Immature natural killer cell (primary cell): ENCODE results near the gene MZF1. TPM values are rescaled to one million over a fixed set of nuclear protein-coding genes. Genes with fewer than 3 reads are reported as not detected.
"Not testable (repeated sequence)": the region's sequence is repeated elsewhere in the genome, so short reads cannot be mapped to it uniquely, and the experiment has no call there.

Source experiments
- DNase-seq, 3 donors: peaks; one replicate each; pipeline ENCODE4 v3.0.0; 2022; ENCODE audit warnings: mixed read lengths in 1 of 3
- H3K27ac Mint-ChIP-seq, 6 donors: one replicate each; pipeline ENCODE4 v1.8.0; 2020; ENCODE audit warnings: mixed read lengths in 6 of 6, mild to moderate bottlenecking in 5 of 6, inconsistent platforms in 4 of 6, moderate library complexity in 3 of 6
- H3K27me3 Mint-ChIP-seq, 3 donors: one replicate each; pipeline ENCODE4 v1.8.0; 2020 to 2021; ENCODE audit warnings: low read depth in 3 of 3, mild to moderate bottlenecking in 3 of 3, mixed read lengths in 3 of 3, moderate library complexity in 3 of 3, inconsistent platforms in 1 of 3
- H3K36me3 Mint-ChIP-seq, 3 donors: one replicate each; pipeline ENCODE4 v1.8.0; 2020; ENCODE audit warnings: mixed read lengths in 3 of 3, inconsistent platforms in 2 of 3, mild to moderate bottlenecking in 2 of 3
- H3K4me1 Mint-ChIP-seq, 2 donors: one replicate each; pipeline ENCODE4 v1.8.0; 2020; ENCODE audit warnings: inconsistent platforms in 2 of 2, mild to moderate bottlenecking in 2 of 2, mixed read lengths in 2 of 2, moderate library complexity in 1 of 2
- H3K4me3 Mint-ChIP-seq, 5 donors: one replicate each; pipeline ENCODE4 v1.8.0; 2020; ENCODE audit warnings: mild to moderate bottlenecking in 5 of 5, mixed read lengths in 5 of 5, inconsistent platforms in 3 of 5, moderate library complexity in 3 of 5
- H3K9me3 Mint-ChIP-seq, 6 donors: one replicate each; pipeline ENCODE4 v1.8.0; 2020; ENCODE audit warnings: mild to moderate bottlenecking in 6 of 6, mixed read lengths in 6 of 6, inconsistent platforms in 4 of 6, moderate library complexity in 3 of 6
- polyA plus RNA-seq, 3 donors: library from polyadenylated mRNA; unstranded; fragments of 300-500 nt; fragmentation: Illumina TruSeq; gene quantifications; one replicate each; pipeline ENCODE4 v1.2.3, GENCODE V29; 2021

The MZF1 gene
- polyA plus RNA-seq, 3 donors from 2014 or later: 3.2 to 10.4 (median 7.1) TPM

GRCh38 chr19:58547323-58548312, 25.5 kb downstream of the MZF1 start:
- Mint-ChIP-seq H3K9me3 (no peaks in the 10 kb centered on the region), H3K36me3 (peaks cover 14 to 24% (median 15%) of the 10 kb centered on the region in 3 donors), H3K27me3 (peaks cover 26 to 30% (median 26%) of the 10 kb centered on the region in 3 donors), H3K27ac (peak overlapping the region in 4 of 6 donors; percentile 51 to 65 (median 56)), H3K4me3 (peak overlapping the region in 1 of 5 donors; percentile 12), H3K4me1 (peaks cover 34 to 41% of the 10 kb centered on the region in 2 donors)
- no peak for DNase-seq

- Mint-ChIP-seq H3K4me1 (peaks cover 33 to 37% of the 10 kb centered on the region in 2 donors), H3K27ac (peak overlapping the region; percentile 86 to 91 (median 88)), H3K27me3 (peaks cover 23 to 29% (median 26%) of the 10 kb centered on the region in 3 donors), H3K36me3 (peaks cover 6 to 16% (median 6%) of the 10 kb centered on the region in 3 donors), H3K4me3 (peak overlapping the region; percentile 88 to 92 (median 91)), H3K9me3 (no peaks in the 10 kb centered on the region)
- DNase-seq: no peak
Measured at GRCh38 chr19:58546019-58546530, 27.1 kb downstream of the MZF1 start.

- H3K36me3 Mint-ChIP-seq: peaks cover 4 to 16% (median 6%) of the 10 kb centered on the region in 3 donors
- peak overlapping the region; percentile 88 to 92 (median 91) for H3K4me3 Mint-ChIP-seq
- peak overlapping the region; percentile 86 to 91 (median 88) for H3K27ac Mint-ChIP-seq
- H3K9me3 Mint-ChIP-seq: no peaks in the 10 kb centered on the region
- DNase-seq: no peak
- peaks cover 23 to 28% (median 26%) of the 10 kb centered on the region in 3 donors for H3K27me3 Mint-ChIP-seq
- peaks cover 33 to 37% of the 10 kb centered on the region in 2 donors for H3K4me1 Mint-ChIP-seq
Measured at GRCh38 chr19:58545286-58546018, 27.7 kb downstream of the MZF1 start.

- H3K36me3 Mint-ChIP-seq: peaks cover 4 to 14% (median 4%) of the 10 kb centered on the region in 3 donors
- peaks cover 23 to 28% (median 23%) of the 10 kb centered on the region in 3 donors for H3K27me3 Mint-ChIP-seq
- peak overlapping the region; percentile 90 to 98 (median 92) for H3K4me3 Mint-ChIP-seq
- DNase-seq: no peak
- H3K4me1 Mint-ChIP-seq: peaks cover 33 to 37% of the 10 kb centered on the region in 2 donors
- no peaks in the 10 kb centered on the region for H3K9me3 Mint-ChIP-seq
- peak overlapping the region; percentile 84 to 98 (median 90) for H3K27ac Mint-ChIP-seq
Measured at GRCh38 chr19:58544591-58545285, 28.4 kb downstream of the MZF1 start.

GRCh38 chr19:58543826-58544590, 29.1 kb downstream of the MZF1 start, which contains the start of gene TRIM28:
Gene TRIM28, plus strand, starts transcription at chr19:58544064. Its CDS starts 694 bp downstream, at chr19:58544758.
- Mint-ChIP-seq H3K27me3 (peaks cover 22 to 26% (median 26%) of the 10 kb centered on the region in 3 donors), H3K4me3 (peak within 1 kb of the TSS; percentile 90 to 98 (median 92)), H3K9me3 (no peaks in the 10 kb centered on the region)

GRCh38 chr19:58542641-58543372, 30.3 kb downstream of the MZF1 start:
- not testable (repeated sequence) for H3K9me3 Mint-ChIP-seq, DNase-seq, H3K36me3 Mint-ChIP-seq
- H3K4me1 Mint-ChIP-seq: peaks cover 30 to 43% of the 10 kb centered on the region in 2 donors
- H3K27me3 Mint-ChIP-seq: peaks cover 24 to 26% (median 25%) of the 10 kb centered on the region in 3 donors
- peak overlapping the region in 5 of 6 donors; percentile 40 to 100 (median 71) for H3K27ac Mint-ChIP-seq
- peak overlapping the region in 3 of 5 donors; percentile 13 to 29 (median 28) for H3K4me3 Mint-ChIP-seq

More at GRCh38 chr19:58543826-58544590, 29.1 kb downstream of the MZF1 start, which contains the start of gene TRIM28:
- Mint-ChIP-seq H3K4me1 (peaks cover 33 to 37% of the 10 kb centered on the region in 2 donors), H3K27ac (peak within 1 kb of the TSS; percentile 96 to 100 (median 98)), H3K36me3 (peaks cover 4 to 14% (median 4%) of the 10 kb centered on the region in 3 donors)
- DNase-seq: peak; percentile 100

- Mint-ChIP-seq H3K4me1 (peaks cover 9 to 13% of the 10 kb centered on the region in 2 donors), H3K27me3 (peaks cover 8 to 12% (median 10%) of the 10 kb centered on the region in 3 donors)
- H3K36me3 Mint-ChIP-seq, H3K27ac Mint-ChIP-seq, DNase-seq, H3K9me3 Mint-ChIP-seq, H3K4me3 Mint-ChIP-seq: not testable (repeated sequence)
Measured at GRCh38 chr19:58539169-58539559, 34.0 kb downstream of the MZF1 start.

- Mint-ChIP-seq H3K27ac (peak overlapping the region in 1 of 6 donors; percentile 65), H3K4me3 (peak overlapping the region; percentile 27 to 52 (median 49)), H3K36me3 (peaks cover 0 to 4% (median 0%) of the 10 kb centered on the region in 3 donors), H3K27me3 (peaks cover 2 to 5% (median 3%) of the 10 kb centered on the region in 3 donors), H3K4me1 (peaks cover 4 to 7% of the 10 kb centered on the region in 2 donors), H3K9me3 (no peaks in the 10 kb centered on the region)
- DNase-seq: no peak
Measured at GRCh38 chr19:58538257-58539168, 34.6 kb downstream of the MZF1 start.

GRCh38 chr19:58536852-58537798, 36.0 kb downstream of the MZF1 start:
- no peak for DNase-seq
- Mint-ChIP-seq H3K27me3 (peaks cover 2 to 5% (median 3%) of the 10 kb centered on the region in 3 donors), H3K27ac (no peak overlapping the region), H3K9me3 (no peaks in the 10 kb centered on the region), H3K4me3 (peak overlapping the region in 1 of 5 donors; percentile 27), H3K36me3 (peaks cover 0 to 5% (median 0%) of the 10 kb centered on the region in 3 donors), H3K4me1 (peaks cover 2 to 6% of the 10 kb centered on the region in 2 donors)

- DNase-seq: no peak
- peak overlapping the region in 1 of 5 donors; percentile 28 for H3K4me3 Mint-ChIP-seq
Measured at GRCh38 chr19:58535857-58536256, 37.3 kb downstream of the MZF1 start.

More at GRCh38 chr19:58535857-58536256, 37.3 kb downstream of the MZF1 start:
- Mint-ChIP-seq H3K27me3 (peaks cover 2 to 5% (median 3%) of the 10 kb centered on the region in 3 donors), H3K36me3 (peaks cover 0 to 5% (median 0%) of the 10 kb centered on the region in 3 donors), H3K27ac (no peak overlapping the region), H3K9me3 (no peaks in the 10 kb centered on the region), H3K4me1 (peaks cover 2 to 6% of the 10 kb centered on the region in 2 donors)
